ENCODE measurements around the gene AHCYL2. TPM values are rescaled to one million over a fixed set of nuclear protein-coding genes. Genes with fewer than 3 reads are reported as not detected.

Gene AHCYL2
- 11.1 TPM in 2 replicates for polyA plus RNA-seq (2014; cell fraction: cytosol; rRNA removed)
- 16.0 and 25.0 TPM in 2 replicates for polyA plus RNA-seq (2014; cell fraction: nucleus; rRNA removed)

- DNase-seq (ENCODE audit: low spot score) = peak; percentile 99
Measured at GRCh38 chr7:129224251-129225205, at the start of gene AHCYL2. TSS of gene AHCYL2 (plus strand) at chr7:129225030.

GRCh38 chr7:129176916-129177710 lies 47.7 kb upstream of the AHCYL2 start:
- no peak for DNase-seq (ENCODE audit: low spot score)

- DNase-seq (ENCODE audit: low spot score) = no peak
Measured at GRCh38 chr7:129184981-129185670, 39.7 kb upstream of the AHCYL2 start.

GRCh38 chr7:129186749-129187260 lies 38.0 kb upstream of the AHCYL2 start:
- DNase-seq (ENCODE audit: low spot score) = no peak

GRCh38 chr7:129187681-129188371 lies 37.0 kb upstream of the AHCYL2 start:
- no peak for DNase-seq (ENCODE audit: low spot score)

- DNase-seq (ENCODE audit: low spot score) = peak; percentile 79
Measured at GRCh38 chr7:129188372-129188891, 36.4 kb upstream of the AHCYL2 start, which contains the start of gene SMO. TSS of gene SMO (plus strand) at chr7:129188633. CDS start at chr7:129189152, 519 bp downstream.

GRCh38 chr7:129188892-129189660 lies 35.8 kb upstream of the AHCYL2 start:
- no peak for DNase-seq (ENCODE audit: low spot score)

- DNase-seq (ENCODE audit: low spot score) = no peak
Measured at GRCh38 chr7:129189661-129190310, 35.0 kb upstream of the AHCYL2 start.

- no peak for DNase-seq (ENCODE audit: low spot score)
Measured at GRCh38 chr7:129191272-129191671, 33.6 kb upstream of the AHCYL2 start.

- no peak for DNase-seq (ENCODE audit: low spot score)
Measured at GRCh38 chr7:129193892-129194291, 30.9 kb upstream of the AHCYL2 start.

GRCh38 chr7:129197771-129198170 lies 27.1 kb upstream of the AHCYL2 start:
- no peak for DNase-seq (ENCODE audit: low spot score)

GRCh38 chr7:129199406-129199805 lies 25.4 kb upstream of the AHCYL2 start:
- no peak for DNase-seq (ENCODE audit: low spot score)

- no peak for DNase-seq (ENCODE audit: low spot score)
Measured at GRCh38 chr7:129202058-129202777, 22.6 kb upstream of the AHCYL2 start.

- no peak for DNase-seq (ENCODE audit: low spot score)
Measured at GRCh38 chr7:129203050-129203741, 21.6 kb upstream of the AHCYL2 start.

GRCh38 chr7:129205126-129205818 lies 19.6 kb upstream of the AHCYL2 start:
- no peak for DNase-seq (ENCODE audit: low spot score)

- DNase-seq (ENCODE audit: low spot score) = no peak
Measured at GRCh38 chr7:129205987-129206785, 18.6 kb upstream of the AHCYL2 start.
